Measurements from ENCODE around the gene STAG1.
"Not testable (repeated sequence)": the region's sequence is repeated elsewhere in the genome, so short reads cannot be mapped to it uniquely, and the experiment has no call there.

The STAG1 gene

DNA sequence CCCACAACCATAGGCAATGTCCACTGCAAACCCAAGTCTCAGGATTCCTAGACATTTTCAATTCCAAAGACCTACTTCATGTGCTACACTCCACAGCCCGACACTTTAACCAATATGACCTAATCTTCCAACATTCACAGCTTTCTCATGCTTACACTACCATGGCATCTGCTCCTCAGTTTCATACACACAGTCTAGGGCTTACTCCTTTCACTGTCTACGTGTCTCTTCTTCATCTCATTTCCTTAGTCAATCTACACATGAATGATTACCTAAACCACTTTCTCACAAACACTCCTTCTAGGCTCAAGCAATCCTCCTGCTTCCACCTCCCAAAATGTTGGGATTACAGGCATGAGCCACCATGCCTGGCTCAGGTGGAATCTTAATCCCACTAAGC is 106.3 kb downstream of the STAG1 start:
- no peak for DNase-seq (ENCODE audit: low read depth)

DNA sequence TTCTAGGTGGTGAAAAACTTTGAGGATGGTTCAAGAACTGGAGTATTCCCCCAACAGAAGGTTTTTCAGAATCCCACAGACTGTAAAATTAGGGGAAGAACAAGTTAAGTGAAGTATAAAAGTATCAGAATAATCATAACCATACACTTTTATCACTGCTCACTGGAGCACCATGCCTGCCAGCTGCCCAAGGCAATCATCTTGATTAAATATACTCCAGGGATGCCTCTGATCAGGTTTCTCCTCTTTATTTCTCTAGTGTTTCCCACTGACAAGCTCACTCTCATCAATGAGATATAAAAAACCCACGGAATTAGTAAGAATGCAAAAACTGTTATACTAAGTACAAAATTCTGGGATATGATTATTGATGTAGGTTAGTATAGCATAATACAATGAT is 108.0 kb downstream of the STAG1 start:
- no peak for DNase-seq (ENCODE audit: low read depth)

DNA sequence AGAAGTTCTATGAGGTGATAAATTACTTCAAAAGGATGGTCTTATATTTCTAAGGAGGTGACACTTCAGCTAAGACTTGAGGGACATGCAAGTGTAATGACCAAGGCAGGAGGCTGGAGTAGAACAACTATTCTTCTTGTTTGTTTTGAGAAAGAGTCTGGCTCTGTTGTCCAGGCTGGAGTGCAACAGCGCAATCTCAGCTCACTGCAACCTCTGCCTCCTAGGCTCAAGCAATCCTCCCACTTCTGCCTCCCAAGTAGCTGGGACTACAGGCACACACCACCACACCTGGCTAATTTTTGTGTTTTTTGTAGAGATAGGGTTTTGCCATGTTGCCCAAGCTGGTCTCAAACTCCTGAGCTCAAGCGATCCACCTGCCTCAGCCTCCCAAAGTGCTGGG is 108.8 kb downstream of the STAG1 start:
- not testable (repeated sequence) for DNase-seq (ENCODE audit: low read depth)

DNA sequence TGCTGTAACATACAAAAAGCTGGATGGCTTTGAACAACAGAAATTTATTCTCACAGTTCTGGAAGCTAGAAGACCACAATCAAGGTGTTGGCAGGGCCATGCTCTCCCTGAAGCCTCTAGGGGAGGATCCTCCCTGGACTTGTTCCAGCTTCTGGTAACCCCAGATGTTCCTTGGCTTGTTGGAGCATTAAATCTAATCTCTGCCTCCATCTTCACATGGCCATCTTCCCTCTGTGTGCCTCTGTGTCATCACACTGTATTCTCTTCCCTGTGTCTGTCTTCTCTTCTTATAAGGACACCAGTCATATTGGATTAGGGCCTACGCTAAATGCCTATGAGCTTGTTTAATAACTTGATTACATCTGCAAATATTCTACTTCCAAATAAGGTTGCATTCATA is 109.5 kb downstream of the STAG1 start:
- no peak for DNase-seq (ENCODE audit: low read depth)

DNA sequence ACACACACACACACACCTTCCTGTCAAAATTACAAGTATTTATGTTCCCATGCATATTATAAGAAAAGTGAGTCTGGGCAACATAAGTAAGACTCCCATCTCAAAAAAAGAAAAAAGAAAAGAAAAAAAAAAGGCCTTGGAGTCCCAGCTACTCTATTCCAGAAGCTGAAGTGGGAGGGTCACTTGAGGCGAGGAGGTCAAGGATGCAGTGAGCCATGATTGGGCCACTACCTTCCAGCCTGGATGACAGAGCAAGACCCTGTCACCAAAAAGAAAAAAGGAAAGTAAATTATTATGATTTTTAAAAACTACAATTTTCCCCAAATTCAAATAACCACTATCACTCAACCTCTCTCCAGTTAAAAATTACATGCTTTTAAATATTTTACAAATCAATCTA is 113.1 kb downstream of the STAG1 start:
- DNase-seq (ENCODE audit: low read depth): no peak

DNA sequence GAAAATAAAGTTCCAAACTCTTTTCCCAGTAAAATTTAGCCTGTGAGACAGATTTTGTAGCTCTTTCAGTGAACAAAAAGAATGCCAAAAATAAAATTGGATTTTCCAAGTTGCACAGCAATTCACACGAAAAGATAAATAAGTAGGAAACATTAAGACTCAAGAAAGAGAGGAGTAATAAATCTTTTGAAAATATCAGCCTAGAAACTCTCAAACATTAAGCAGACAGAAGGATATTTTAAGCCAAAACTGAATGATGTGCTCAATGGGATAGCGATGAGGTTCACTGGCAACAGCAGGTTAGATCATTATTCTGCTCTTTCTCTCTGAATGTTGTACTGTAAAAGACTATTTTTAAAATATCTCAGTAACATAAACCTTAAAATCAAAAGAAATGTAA is 115.0 kb downstream of the STAG1 start:
- DNase-seq (ENCODE audit: low read depth): no peak

DNA sequence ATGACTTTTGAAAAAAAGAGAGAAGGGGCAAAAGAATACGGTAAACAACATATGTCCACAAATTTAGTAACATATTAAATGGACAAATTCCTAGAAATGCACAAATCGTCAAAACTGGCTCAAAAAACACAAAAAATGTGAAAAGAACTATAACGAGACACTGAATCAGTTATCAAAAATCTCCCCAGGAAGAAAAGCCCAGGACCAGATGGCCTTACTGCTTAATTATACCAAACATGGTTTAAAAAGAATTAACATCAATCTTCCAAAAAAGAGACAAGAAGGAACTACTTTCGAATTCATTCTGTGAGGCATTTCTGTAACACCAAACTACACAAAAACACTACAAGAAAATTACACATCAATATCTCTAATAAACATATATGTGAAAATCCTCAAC is 117.4 kb downstream of the STAG1 start:
- DNase-seq (ENCODE audit: low read depth): no peak

DNA sequence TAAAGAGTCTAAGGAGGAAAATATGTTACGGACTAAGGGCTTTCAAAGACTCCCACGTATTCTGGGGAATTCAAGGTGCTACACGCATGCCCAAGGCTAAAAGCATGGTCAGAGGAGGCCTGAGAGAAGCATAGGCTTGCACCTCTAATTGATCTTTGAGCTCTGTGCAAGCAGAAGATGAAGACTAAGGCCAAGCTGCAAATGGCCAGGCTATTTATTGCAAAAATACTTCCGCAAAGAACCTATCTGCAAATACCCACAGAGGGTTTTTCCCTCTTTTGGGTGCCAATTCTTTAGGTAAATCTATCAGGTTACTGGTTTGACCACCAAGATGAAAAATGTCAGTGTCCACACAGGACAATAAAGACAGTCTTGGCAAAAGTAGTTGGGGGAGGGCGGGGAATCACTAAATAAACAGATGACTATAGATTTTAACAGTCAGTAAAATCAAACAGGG is 119.5 kb downstream of the STAG1 start:
- DNase-seq (ENCODE audit: low read depth): no peak

DNA sequence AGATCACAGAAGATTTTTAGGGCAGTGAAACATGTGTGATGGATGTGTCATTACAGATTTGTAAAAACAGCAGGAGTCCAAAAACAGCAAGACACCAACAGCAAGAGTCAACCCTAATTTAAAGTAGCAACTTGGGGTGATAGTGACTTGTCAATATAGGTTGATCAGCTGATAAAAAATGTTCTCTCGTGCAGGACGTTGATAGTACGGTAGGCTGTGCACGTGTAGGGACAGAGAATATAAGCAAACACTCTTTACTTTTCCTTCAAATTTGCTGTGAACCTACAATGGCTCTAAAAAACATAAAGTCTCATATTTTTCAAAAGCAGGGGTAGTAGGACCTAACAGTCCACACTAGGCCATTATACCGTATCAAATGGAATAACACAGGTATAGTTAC is 120.8 kb downstream of the STAG1 start:
- no peak for DNase-seq (ENCODE audit: low read depth)

DNA sequence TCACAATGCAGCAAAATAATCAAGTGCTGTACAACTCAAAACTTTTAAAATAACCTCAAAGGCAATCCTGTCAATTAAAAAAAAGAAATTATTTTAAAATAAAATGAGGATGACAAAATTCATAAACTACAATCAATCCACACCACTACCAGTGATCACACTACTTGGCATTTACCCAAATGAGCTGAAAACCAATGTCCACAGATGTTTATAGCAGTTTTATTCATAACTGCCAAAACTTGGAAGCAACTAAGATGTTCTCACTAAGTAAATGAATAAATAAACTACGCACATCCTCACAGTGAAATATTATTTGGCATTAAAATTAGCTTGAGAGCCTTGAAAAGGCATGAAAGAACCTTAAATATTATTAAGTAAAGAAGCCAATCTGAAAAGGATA is 121.3 kb downstream of the STAG1 start:
- DNase-seq (ENCODE audit: low read depth): no peak

DNA sequence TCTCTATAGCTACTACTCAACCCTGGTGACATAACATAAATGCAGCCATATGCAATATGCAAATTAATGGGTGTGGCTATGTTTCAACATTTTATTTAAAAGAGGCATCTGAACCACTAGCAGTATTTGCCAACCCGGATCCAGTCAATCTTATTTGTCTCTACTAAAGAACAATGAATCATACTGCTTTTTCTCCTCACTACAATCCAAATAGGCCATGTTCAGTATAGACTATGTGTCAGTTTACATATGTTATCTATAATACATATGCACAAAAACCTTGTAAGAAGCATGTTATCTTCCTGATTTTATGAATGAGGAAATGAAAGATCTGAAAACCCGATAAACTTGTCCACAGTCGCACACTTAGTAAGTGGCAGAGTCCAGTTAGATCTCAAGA is 125.7 kb downstream of the STAG1 start:
- no peak for DNase-seq (ENCODE audit: low read depth)

DNA sequence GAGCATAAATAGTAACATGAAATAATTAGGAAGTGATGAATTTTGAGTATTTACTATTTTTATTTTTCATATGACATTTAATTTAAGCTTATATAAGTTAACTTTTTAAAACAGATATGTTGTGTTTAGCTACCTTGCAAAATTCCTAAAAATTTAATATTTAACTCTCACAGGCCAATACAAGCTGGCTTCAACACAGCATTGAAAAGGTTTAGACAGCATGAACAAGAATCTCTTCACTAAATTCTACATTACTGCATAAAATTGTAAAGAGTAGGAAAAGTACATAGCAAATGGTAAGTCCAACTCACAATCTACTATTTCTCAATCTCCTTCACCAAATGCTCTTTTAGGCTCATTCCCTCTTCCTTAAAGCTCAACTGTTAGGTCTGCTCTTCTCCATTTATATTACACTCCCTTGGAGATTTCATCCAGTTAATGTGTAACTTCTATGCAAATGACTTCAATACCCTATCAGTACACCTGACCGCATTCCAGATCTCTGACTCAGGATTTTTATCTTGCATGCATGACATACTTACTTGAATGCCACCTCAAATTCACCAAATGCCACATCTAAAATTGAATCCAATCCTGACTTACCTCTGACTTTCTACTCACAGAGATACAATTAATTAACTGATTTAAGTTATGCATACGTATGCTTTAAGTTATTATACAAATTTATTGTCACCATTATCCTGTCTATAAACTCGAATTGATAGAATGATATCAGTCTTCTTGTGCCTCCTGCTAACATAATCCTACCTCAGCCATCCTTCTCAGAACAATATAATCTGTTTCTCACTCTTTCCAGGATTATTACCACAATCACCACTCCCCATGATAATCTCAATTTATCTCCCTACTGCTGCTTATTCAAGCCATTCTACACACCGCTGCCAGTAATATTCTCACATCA is 127.0 kb downstream of the STAG1 start:
- DNase-seq (ENCODE audit: low read depth): no peak

DNA sequence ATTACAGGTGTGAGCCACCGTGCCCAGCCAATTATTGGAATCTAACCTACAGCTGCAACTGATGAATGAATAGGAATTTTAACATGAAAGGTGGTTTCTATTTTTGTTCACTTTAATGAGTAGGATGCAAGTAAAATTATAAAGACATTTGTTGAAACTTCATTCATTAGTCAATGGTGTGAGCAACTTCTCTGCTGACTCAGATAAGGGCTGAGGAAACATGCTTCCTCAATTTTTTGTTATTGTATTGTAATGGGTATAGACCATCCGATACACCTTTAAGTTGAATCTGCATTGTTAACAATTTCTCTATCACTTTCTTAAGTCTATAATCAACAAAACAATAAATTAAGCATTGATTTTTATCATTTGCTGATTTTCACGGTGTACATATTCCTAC is 127.8 kb downstream of the STAG1 start:
- DNase-seq (ENCODE audit: low read depth): no peak

DNA sequence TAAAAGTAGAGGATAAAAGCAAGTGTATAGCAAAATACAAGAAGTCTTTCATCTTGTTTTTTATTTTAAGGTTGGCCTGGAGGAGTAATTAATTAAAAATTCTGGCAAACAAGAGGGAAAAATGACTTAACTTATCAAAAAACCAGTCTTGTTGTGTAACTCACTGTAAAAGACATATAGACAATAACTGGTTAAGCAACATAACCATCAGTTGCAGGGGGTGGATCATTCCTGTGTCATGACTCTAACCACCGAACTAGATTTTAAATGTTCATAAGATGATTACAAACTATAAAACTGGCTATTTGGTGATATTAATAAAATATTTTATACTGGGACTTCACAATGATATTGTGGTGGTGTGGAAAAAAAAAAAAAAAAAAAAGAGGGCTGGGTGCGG is 130.6 kb downstream of the STAG1 start:
- no peak for DNase-seq (ENCODE audit: low read depth)

DNA sequence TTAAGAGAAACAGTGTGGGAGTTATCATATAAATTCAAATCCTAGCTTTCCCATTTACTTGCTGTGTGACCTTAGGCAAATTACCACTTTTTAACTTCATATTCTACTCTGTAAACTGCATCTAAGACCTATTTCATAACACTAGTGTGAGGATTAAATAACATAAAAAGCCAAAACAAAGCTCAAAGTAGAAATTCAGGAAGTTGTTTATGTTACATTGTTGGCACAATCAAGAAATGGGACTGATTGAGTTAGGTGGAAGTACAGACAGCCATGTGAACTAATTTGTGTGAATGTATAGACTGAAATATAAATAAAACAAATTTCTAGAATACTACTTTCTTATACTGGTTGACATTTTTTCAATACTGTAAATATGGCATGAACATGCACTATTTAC is 131.7 kb downstream of the STAG1 start:
- no peak for DNase-seq (ENCODE audit: low read depth)

DNA sequence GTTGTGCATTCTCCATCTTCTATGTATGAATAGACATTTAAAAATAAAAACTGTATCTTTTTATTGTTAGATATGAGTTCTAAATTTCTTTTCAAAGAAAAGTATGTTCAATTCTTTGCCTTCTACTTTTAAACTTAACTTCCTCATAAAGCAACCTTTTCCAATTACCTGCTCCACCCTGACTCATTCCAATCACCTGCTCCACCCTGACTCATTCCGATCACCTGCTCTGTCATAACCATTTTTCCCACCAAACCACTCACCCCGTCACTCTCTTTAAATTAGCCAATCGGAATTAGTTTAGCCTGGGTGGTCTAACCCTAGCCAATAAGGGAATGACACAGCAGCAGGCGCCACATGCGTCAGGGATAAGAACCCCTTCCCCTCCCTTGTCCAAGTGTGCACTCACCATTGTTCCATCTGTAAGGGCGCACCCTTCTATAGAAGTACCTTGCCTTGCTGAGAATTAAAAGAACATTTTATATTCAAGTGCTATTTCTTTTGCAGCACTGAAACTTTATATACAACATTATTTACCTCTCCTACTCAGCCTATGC is 134.1 kb downstream of the STAG1 start:
- DNase-seq (ENCODE audit: low read depth): not testable (repeated sequence)

DNA sequence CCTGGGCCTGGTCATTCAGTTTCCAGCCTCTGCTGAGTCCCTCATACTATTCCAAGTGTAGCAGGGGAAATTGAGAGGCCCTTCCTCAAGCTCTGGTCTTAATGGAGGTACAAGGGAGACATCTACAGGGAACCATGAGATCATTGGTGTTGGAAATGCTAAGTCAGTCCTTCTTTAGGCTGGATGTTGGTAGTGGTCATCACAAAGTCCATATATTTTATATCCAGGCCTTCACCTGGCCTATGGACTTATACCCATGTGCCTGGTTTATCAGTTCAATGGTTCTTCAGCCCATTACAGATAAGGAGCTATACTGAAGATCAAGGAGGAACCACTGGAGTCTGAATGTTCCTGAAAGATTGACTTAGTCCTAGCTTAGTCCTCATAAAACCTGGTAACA is 135.0 kb downstream of the STAG1 start:
- DNase-seq (ENCODE audit: low read depth): no peak

DNA sequence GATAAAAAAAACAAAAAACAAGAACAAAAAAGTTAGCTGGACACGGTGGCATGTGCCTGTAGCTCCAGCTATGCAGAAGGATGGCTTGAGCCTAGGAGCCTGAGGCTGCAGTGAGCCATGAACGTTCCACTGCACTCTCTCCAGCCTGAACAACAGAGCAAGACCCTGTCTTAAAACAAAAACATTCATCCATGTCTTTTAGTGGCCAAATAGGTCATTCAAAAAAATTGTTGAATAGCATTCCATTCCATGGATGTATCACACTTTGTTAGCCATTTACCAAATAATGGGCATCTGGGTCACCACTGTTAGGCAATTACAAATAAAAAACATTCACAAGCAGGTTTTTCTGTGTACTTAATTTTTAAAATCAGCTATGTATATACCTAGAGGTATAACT is 139.7 kb downstream of the STAG1 start:
- DNase-seq (ENCODE audit: low read depth): no peak

DNA sequence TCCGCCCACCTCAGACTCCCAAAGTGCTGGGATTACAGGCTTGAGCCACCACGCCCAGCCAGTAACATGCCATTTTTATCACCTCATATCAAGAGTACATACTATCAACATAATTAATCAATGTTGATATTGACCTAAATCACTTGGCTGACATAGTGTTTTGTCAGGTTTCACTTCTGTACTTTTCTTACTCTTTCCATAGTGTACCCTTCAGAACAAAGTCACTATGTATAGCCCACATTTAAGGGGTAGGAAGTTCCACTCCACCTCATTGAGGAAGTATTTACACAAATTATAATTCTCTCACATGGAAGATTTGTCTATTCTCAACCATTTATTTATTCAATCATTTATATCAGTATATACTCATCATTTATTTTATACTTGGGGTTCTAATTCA is 145.2 kb downstream of the STAG1 start:
- no peak for DNase-seq (ENCODE audit: low read depth)

DNA sequence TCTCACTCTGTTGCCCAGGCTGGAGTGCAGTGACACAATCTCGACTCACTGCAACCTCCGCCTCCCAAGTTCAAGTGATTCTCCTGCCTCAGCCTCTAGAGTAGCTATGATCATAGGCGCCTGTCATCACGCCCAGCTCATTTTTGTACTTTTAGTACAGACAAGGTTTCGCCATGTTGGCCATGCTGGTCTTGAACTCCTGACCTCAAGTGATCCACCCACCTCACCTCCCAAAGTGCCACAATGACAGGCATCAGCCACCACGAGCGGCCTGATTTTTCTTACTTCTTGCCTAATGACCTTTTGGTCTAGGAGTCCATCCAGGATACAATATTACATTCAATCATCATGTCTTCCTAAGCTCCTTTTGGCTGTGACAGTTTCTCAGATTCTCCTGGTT is 146.0 kb downstream of the STAG1 start:
- not testable (repeated sequence) for DNase-seq (ENCODE audit: low read depth)

DNA sequence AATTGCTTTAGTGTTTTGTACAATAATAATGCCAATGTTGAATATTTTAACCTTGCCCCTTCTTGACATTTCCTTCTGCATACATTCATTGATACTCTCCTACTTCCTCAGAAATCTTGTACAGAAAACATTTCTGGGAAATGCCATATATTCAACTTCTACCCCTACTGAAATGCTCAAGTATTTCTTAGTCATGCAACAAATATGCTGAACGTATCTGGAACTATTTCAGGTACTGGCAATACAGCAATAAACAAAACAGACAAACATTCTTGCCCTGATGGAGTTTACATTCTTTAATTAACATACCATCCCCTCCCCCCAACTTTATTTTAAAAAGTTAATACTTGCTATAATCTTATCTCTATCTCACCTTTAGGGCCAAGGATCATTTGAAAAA is 147.2 kb downstream of the STAG1 start:
- DNase-seq (ENCODE audit: low read depth): no peak

DNA sequence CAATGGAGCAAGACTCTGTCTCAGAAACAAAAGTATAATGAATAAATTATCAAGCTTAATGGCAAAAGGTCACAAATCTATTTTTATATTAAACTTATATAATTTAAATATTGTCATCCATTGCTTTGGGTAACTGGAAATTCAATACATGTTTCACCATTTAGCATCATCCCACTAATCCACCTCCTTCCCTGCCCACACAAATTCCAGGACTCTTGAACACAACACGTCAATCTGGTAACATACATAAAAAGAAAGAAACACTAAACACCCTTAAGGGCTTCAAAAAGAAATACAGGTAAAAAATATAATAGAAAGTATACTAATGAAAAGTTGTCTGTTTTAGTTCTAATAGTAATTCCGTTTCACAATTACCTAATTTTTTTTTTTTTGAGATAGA is 149.4 kb downstream of the STAG1 start:
- DNase-seq (ENCODE audit: low read depth): no peak

DNA sequence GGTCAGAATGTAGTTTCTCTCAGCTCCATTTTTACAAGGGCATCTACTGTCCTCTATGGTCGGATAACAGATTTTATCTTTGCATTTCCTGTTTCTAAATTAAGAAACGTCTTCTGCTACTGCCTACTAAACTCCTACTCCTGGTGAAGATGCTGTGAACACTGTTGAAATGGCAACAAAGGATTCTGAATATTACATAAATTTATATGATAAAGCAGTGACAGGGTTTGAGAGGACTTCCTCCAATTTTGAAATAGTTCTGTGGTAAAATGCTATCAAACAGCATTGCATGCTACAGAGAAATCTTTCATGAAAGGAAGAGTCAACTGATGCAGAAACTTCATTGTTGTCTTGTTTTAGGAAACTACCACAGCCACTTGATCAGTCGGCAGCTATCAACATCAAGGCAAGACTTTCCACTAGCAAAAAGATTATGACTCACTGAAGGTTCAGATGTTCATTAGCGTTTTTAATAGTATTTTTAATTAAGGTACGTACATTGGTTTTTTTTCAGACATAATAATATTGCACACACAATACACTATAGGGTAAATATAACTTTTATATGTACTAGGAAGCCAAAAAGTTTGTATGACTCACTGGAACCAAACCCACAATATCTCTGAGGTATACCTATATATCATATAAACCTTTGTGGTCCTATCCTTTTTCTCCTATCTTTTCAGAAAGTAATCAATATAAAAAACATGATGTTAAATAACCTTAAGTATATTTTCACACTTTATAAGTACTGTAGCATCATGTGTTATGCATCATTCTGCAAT is 156.1 kb downstream of the STAG1 start:
- no peak for DNase-seq (ENCODE audit: low read depth)

Measured in stimulated activated CD4-positive, alpha-beta T cell treated with anti-CD3 and anti-CD28 coated beads, Interleukin-2, amount 100 ng/mL, for 4 hours (primary cell).